RWPE2 (cell line): ENCODE measurements around the gene SLC24A3.

Source experiments
- ATAC-seq: fragments of 200-7000 bp; cut with Tn5 transposase; 3 replicates; pipeline ENCODE4 v1.9.1; 2021; ENCODE audit warnings: low read depth
- DNase-seq: peaks from one replicate; pipeline ENCODE4 v3.0.0-alpha.2; 2020; ENCODE audit warnings: low spot score
- H3K27ac ChIP-seq: fragments of 450-650 bp; 2 replicates; pipeline ENCODE4 v1.5.1; 2017; ENCODE audit warnings: mild to moderate bottlenecking; ENCODE audit not compliant: poor library complexity, severe bottlenecking
- H3K27me3 ChIP-seq: fragments of 250-450 bp; sonication (Bioruptor Pico); 2 replicates; pipeline ENCODE4 v1.5.1; 2021; ENCODE audit warnings: mild to moderate bottlenecking, moderate library complexity; ENCODE audit not compliant: insufficient read depth, poor library complexity, severe bottlenecking
- H3K36me3 ChIP-seq: fragments of 250-450 bp; sonication (Bioruptor Pico); 2 replicates; pipeline ENCODE4 v1.5.1; 2020; ENCODE audit warnings: low read depth, mild to moderate bottlenecking, moderate library complexity
- H3K4me1 ChIP-seq: fragments of 250-450 bp; sonication (Bioruptor Pico); 2 replicates; pipeline ENCODE4 v1.5.1; 2021; ENCODE audit warnings: mild to moderate bottlenecking, moderate library complexity; ENCODE audit not compliant: insufficient read depth, poor library complexity, severe bottlenecking
- H3K4me3 ChIP-seq: fragments of 250-450 bp; sonication (Bioruptor Pico); 2 replicates; pipeline ENCODE4 v1.5.1; 2021; ENCODE audit warnings: mild to moderate bottlenecking, moderate library complexity; ENCODE audit not compliant: severe bottlenecking
- H3K9me3 ChIP-seq: fragments of 250-450 bp; sonication (Bioruptor Pico); 2 replicates; pipeline ENCODE4 v1.5.1; 2021; ENCODE audit warnings: mild to moderate bottlenecking, moderate library complexity; ENCODE audit not compliant: severe bottlenecking
- TF ChIP-seq, protein P1 (sequence below): fragments of 450-650 bp; IDR thresholded peaks from one replicate; pipeline ENCODE4 v1.5.1; 2017; ENCODE audit warnings: mild to moderate bottlenecking, moderate library complexity; ENCODE audit not compliant: poor library complexity, severe bottlenecking

SLC24A3 gene

DNA sequence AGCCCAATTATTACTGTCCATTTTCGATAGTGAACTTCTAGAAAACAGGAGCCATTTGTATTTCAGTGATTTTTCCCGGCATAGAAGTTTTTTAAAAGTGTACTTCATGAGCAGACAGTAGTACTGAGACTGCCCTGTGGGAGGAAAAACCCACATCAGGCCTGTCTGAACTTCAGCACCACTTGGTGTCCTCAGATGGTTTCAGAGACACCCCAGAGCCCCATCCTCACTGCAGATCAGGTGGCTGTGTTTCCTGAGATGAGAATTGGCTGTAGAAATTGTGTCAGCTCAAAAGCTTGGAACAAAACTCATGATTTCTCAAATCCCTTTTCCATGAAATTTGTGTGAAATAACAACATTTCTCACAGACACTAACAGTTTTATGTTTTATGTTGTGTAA lies 435.6 kb downstream of the SLC24A3 start:
- Histone ChIP-seq H3K4me3 (no peak overlapping the region), H3K9me3 (no peaks in the 10 kb centered on the region), H3K4me1 (no peaks in the 10 kb centered on the region), H3K36me3 (no peaks in the 10 kb centered on the region), H3K27ac (no peak overlapping the region), H3K27me3 (peaks cover 4% of the 10 kb centered on the region)
- ATAC-seq (no peak; the same call in 2 of the 3 replicates), DNase-seq (no peak)
- TF ChIP-seq, protein P1, sequence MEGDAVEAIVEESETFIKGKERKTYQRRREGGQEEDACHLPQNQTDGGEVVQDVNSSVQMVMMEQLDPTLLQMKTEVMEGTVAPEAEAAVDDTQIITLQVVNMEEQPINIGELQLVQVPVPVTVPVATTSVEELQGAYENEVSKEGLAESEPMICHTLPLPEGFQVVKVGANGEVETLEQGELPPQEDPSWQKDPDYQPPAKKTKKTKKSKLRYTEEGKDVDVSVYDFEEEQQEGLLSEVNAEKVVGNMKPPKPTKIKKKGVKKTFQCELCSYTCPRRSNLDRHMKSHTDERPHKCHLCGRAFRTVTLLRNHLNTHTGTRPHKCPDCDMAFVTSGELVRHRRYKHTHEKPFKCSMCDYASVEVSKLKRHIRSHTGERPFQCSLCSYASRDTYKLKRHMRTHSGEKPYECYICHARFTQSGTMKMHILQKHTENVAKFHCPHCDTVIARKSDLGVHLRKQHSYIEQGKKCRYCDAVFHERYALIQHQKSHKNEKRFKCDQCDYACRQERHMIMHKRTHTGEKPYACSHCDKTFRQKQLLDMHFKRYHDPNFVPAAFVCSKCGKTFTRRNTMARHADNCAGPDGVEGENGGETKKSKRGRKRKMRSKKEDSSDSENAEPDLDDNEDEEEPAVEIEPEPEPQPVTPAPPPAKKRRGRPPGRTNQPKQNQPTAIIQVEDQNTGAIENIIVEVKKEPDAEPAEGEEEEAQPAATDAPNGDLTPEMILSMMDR: no peak

DNA sequence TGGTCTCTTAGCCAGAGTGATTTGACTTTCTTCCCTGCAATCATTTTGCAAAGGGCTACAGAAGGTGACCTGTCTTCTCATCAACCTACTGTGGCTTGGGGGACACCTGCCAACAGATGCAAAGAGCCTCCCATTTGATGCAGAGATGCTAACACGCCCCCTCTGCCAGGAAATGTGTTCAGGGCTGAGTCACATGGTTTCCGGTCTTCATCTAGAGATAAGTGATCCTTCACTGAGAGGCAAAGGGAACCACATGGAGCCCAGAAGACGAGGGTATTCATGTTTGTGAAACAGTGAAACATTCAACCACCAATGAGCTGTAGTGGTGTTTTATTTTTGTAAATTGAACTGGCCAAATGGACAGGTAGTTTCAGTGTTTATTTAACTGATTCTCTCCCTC lies 436.6 kb downstream of the SLC24A3 start:
- Histone ChIP-seq H3K4me1 (no peaks in the 10 kb centered on the region), H3K27ac (no peak overlapping the region), H3K9me3 (no peaks in the 10 kb centered on the region), H3K36me3 (no peaks in the 10 kb centered on the region), H3K4me3 (no peak overlapping the region), H3K27me3 (peaks cover 4% of the 10 kb centered on the region)
- DNase-seq: no peak
- no peak for ATAC-seq
- TF ChIP-seq, protein P1: no peak

DNA sequence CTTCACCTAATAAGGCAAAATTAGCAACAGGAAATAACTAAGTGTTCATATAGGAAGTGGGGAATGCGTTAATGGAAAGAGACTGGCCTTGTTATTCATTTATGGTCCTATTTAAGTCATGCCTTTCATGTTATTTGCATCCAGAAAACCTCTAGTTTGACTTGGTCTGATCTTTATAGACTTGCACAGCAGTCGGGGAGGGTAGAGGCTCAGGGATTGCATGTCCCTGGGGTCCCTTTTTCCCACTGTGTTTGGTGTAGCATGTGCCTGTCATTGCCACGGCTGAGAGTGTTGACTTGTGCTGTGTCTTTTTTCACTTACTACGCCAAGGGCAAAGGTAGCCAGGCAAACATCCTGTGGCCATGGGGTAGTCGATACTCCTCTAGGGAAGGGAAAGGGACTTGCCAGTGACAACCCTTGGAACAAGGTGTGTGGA lies 440.2 kb downstream of the SLC24A3 start:
- Histone ChIP-seq H3K36me3 (no peaks in the 10 kb centered on the region), H3K9me3 (no peaks in the 10 kb centered on the region), H3K27me3 (peaks cover 15% of the 10 kb centered on the region), H3K27ac (no peak overlapping the region), H3K4me1 (no peaks in the 10 kb centered on the region), H3K4me3 (no peak overlapping the region)
- TF ChIP-seq, protein P1: no peak
- DNase-seq (no peak), ATAC-seq (no peak)

DNA sequence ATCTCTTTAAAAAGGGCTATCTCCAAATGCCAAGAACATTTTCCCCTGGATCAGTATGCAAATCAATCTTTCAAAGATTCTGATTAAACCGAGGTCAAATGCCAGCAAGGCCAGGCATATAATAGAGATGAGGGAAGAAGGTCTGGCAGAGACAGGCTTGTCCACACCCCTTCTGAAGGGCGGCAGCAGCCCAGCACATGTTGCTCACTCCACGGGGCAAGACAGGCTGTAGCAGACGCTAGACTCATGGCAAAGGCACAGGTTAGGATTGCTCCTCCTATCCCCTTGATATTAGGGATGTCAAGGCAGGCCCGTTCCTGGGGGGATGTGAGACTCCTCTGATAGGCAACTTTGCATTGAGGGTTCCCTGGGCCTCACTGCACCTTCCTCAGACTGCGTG lies 440.9 kb downstream of the SLC24A3 start:
- Histone ChIP-seq H3K27ac (no peak overlapping the region), H3K4me3 (no peak overlapping the region), H3K36me3 (no peaks in the 10 kb centered on the region), H3K9me3 (no peaks in the 10 kb centered on the region), H3K27me3 (peaks cover 18% of the 10 kb centered on the region), H3K4me1 (no peaks in the 10 kb centered on the region)
- no peak for DNase-seq
- TF ChIP-seq, protein P1: no peak
- ATAC-seq: no peak

DNA sequence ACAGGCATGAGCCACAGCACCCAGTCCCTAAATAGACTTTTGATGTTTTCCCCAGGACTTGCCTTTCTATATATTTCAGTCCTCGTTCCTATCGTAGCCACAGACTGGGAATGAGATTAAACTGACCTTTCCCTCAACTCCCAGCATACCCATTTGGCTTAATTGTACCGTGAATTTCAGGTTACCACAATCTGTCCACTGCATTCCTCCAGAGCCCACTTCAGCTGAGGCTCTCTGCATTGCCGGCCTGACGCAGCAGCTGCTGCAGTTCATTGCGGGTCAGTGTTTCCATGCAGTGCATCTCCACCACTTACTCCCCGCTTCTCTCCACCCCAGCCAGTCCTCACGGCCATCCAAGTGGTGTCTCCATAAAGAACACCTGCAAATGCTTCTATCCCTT lies 442.5 kb downstream of the SLC24A3 start:
- Histone ChIP-seq H3K4me3 (no peak overlapping the region), H3K9me3 (no peaks in the 10 kb centered on the region), H3K4me1 (no peaks in the 10 kb centered on the region), H3K36me3 (no peaks in the 10 kb centered on the region), H3K27ac (no peak overlapping the region), H3K27me3 (peaks cover 18% of the 10 kb centered on the region)
- no peak for DNase-seq
- ATAC-seq: no peak
- TF ChIP-seq, protein P1: no peak
